Mesendoderm (in vitro differentiated cells): ENCODE results near the gene RANBP6. TPM values are rescaled to one million over a fixed set of nuclear protein-coding genes. Genes with fewer than 3 reads are reported as not detected.
"Not testable (repeated sequence)": the region's sequence is repeated elsewhere in the genome, so short reads cannot be mapped to it uniquely, and the experiment has no call there.

Source experiments
- DNase-seq: peaks from one replicate; pipeline ENCODE4 v3.0.0; 2013
- H2AK5ac ChIP-seq: 2 replicates; pipeline ENCODE4 v1.6.1; 2013; ENCODE audit warnings: low read length, inconsistent platforms
- H2BK120ac ChIP-seq: 2 replicates; pipeline ENCODE4 v1.6.1; 2013; ENCODE audit warnings: low read depth, mild to moderate bottlenecking, low read length, moderate library complexity, mixed read lengths
- H2BK15ac ChIP-seq: replicated peaks from 2 replicates; pipeline ENCODE4 v1.6.1; 2013; ENCODE audit warnings: low read depth, mild to moderate bottlenecking, moderate library complexity
- H2BK5ac ChIP-seq: 2 replicates; pipeline ENCODE4 v1.6.1; 2013; ENCODE audit warnings: low read length, inconsistent platforms
- H3K18ac ChIP-seq: 2 replicates; pipeline ENCODE4 v1.6.1; 2013; ENCODE audit warnings: mild to moderate bottlenecking, low read length, mixed read lengths
- H3K23ac ChIP-seq: one replicate; pipeline ENCODE4 v1.6.1; 2013; ENCODE audit warnings: low read length
- H3K27ac ChIP-seq: 2 replicates; pipeline ENCODE4 v1.5.1; 2013; ENCODE audit warnings: low read depth, mild to moderate bottlenecking, inconsistent platforms, low read length, moderate library complexity
- H3K27me3 ChIP-seq: 2 replicates; pipeline ENCODE4 v1.6.1; 2013; ENCODE audit warnings: low read length, control low read depth, mild to moderate bottlenecking, inconsistent platforms; ENCODE audit not compliant: insufficient read depth, poor library complexity
- H3K36me3 ChIP-seq: 2 replicates; pipeline ENCODE4 v1.6.1; 2013; ENCODE audit warnings: low read length, inconsistent platforms; ENCODE audit not compliant: control insufficient read depth, insufficient read depth
- H3K4ac ChIP-seq: one replicate; pipeline ENCODE4 v1.6.1; 2013; ENCODE audit warnings: low read depth, mild to moderate bottlenecking, low read length, moderate library complexity
- H3K4me1 ChIP-seq: 2 replicates; pipeline ENCODE4 v1.6.1; 2013; ENCODE audit warnings: low read depth, low read length, inconsistent platforms; ENCODE audit not compliant: control insufficient read depth
- H3K4me2 ChIP-seq: 2 replicates; pipeline ENCODE4 v1.6.1; 2013; ENCODE audit warnings: low read length
- H3K4me3 ChIP-seq: 2 replicates; pipeline ENCODE4 v1.5.1; 2013; ENCODE audit warnings: mild to moderate bottlenecking, low read length
- H3K56ac ChIP-seq: one replicate; pipeline ENCODE4 v1.6.1; 2013; ENCODE audit warnings: low read length
- H3K79me1 ChIP-seq: 2 replicates; pipeline ENCODE4 v1.6.1; 2013; ENCODE audit warnings: low read length, inconsistent platforms
- H3K79me2 ChIP-seq: 2 replicates; pipeline ENCODE4 v1.6.1; 2013; ENCODE audit warnings: mild to moderate bottlenecking, low read length; ENCODE audit not compliant: control insufficient read depth, insufficient read depth
- H3K9ac ChIP-seq: 2 replicates; pipeline ENCODE4 v1.6.1; 2013; ENCODE audit warnings: low read length, inconsistent platforms
- H4K5ac ChIP-seq: one replicate; pipeline ENCODE4 v1.6.1; 2013; ENCODE audit warnings: low read length
- H4K8ac ChIP-seq: one replicate; pipeline ENCODE4 v1.6.1; 2013; ENCODE audit warnings: low read depth, mild to moderate bottlenecking, control low read depth, low read length, moderate library complexity
- WGBS: extraction: QIAGEN DNeasy Blood & Tissue Kit; methylation state at CpG from one replicate; pipeline ENCODE4 v1.1.7; 2013; ENCODE audit warnings: low lambda C conversion rate, missing lambda C conversion rate; ENCODE audit not compliant: insufficient coverage; ENCODE audit errors: extremely low coverage; 5-methylcytosine and 5-hydroxymethylcytosine counted together
- polyA plus RNA-seq, 2 experiments: library from polyadenylated mRNA; stranded (reverse); fragments of 200-250 nt; gene quantifications; one replicate each; pipeline ENCODE4 v1.2.3, GENCODE V29; 2013

RANBP6 gene
- polyA plus RNA-seq (2013, experiment 1 of 2), result 12.7 TPM
- 13.0 TPM for polyA plus RNA-seq (2013, experiment 2 of 2)

DNA sequence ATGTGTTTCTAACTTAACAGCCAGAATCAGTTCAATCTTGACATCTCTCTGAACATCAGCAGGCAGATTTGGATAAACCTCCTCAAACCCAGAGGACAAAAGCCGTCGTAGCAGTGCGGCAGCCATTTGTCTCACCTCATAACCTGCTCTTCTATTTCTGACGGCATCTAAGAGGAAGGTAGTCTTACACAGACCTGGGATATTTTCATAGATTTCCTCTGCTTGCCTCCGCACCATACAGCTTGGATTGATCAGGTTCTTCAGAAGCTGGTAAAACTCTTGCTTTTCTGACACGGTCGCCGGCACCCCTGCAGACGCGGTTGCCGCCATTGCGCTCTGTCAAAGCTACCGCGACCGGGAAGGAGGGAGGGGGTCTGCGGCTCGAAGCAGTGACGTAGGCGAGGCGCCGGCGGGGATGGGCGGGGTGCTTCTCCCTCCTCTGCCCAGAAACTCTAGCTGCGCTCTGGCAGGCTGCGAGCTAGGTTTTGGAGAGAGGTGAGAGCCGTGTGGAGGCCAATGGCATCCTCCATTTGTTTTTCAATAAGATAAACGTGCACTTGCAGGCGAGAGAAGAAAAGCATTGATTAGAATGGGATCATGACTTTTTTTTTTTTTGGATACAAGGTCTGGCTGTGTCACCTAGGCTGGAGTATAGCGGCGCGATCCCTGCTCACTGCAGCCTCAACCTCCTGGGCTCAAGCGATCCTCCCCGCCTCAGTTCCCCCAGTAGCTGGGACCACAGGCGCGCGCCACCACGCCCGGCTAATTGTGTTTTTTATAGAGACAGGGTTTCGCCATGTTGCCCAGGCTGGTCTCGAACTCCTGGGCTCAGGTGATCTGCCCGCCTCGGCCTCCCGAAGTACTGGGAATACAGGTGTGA lies at the start of gene RANBP6:
TSS of gene RANBP6 (minus strand) at position 347 of the 880 bp plus-strand sequence. CDS start at position 330, 17 bp downstream.
- Histone ChIP-seq H2BK5ac (no peak within 1 kb of the TSS), H2AK5ac (no peak within 1 kb of the TSS), H3K4ac (peak within 1 kb of the TSS; percentile 10), H3K4me2 (peak within 1 kb of the TSS; percentile 95), H3K9ac (peak within 1 kb of the TSS; percentile 70), H4K5ac (peak within 1 kb of the TSS; percentile 82), H4K8ac (peak within 1 kb of the TSS; percentile 97), H3K18ac (peak within 1 kb of the TSS; percentile 34), H3K79me1 (peaks cover 10% of the 10 kb centered on the region), H3K23ac (no peak within 1 kb of the TSS), H2BK120ac (no peak within 1 kb of the TSS), H3K4me1 (peaks cover 9% of the 10 kb centered on the region), H3K27ac (peak within 1 kb of the TSS; percentile 22), H3K56ac (peak within 1 kb of the TSS; percentile 97), H3K27me3 (no peaks in the 10 kb centered on the region), H2BK15ac (no peak within 1 kb of the TSS), H3K36me3 (no peaks in the 10 kb centered on the region), H3K79me2 (peaks cover 34% of the 10 kb centered on the region), H3K4me3 (peak within 1 kb of the TSS; percentile 75)
- peak; percentile 94 for DNase-seq
- no CpG with 5 or more reads among the region's 43 CpGs for WGBS

DNA sequence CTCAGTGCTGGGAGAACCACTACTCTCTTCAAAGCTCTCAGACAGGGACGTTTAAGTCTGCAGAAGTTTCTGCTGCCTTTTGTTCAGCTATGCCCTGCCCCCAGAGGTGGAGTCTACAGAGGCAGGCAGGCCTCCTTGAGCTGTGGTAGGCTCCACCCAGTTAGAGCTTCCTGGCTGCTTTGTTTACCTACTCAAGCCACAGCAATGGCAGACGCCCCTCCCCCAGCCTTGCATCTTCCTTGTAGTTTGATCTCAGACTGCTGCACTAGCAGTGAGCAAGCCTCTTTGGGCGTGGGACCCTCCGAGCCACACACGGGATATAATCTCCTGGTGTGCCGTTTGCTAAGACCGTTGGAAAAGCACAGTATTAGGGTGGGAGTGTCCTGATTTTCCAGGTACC lies 47.7 kb upstream of the RANBP6 start:
- not testable (repeated sequence) for H3K27ac ChIP-seq, H3K4ac ChIP-seq, H2BK120ac ChIP-seq, H3K79me1 ChIP-seq, H3K4me1 ChIP-seq, H3K18ac ChIP-seq, H2BK15ac ChIP-seq, H3K9ac ChIP-seq, H3K27me3 ChIP-seq, H3K23ac ChIP-seq, H4K5ac ChIP-seq, DNase-seq, H3K4me2 ChIP-seq, H3K36me3 ChIP-seq, H2AK5ac ChIP-seq, H3K79me2 ChIP-seq, H3K4me3 ChIP-seq, H2BK5ac ChIP-seq, H3K56ac ChIP-seq, H4K8ac ChIP-seq
- no CpG with 5 or more reads among the region's 7 CpGs for WGBS

DNA sequence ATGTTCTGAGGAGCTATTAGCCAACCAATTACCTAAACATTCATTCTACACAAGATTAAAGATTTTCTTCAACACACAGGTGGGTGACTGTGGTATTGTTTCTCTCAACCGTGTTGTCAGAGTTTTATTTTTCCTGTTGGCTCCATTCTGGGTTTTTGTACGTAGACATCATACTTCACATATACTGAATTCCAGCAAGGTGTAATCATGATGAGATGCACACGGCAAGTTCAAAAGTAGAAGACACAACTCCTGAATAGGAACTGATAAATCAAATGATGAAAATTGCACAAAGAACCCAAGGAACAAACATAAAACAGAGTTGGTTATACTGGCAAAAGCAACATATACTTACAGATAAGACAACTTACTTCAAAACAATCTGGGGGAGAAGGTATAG lies 40.2 kb upstream of the RANBP6 start:
- Histone ChIP-seq H3K4ac (no peak overlapping the region), H3K56ac (no peak overlapping the region), H4K5ac (no peak overlapping the region), H3K79me2 (no peaks in the 10 kb centered on the region), H3K36me3 (no peaks in the 10 kb centered on the region), H2BK15ac (no peak overlapping the region), H3K4me1 (no peaks in the 10 kb centered on the region), H4K8ac (no peak overlapping the region), H3K4me2 (no peak overlapping the region), H3K27me3 (no peaks in the 10 kb centered on the region), H3K27ac (no peak overlapping the region), H3K23ac (no peak overlapping the region), H2AK5ac (no peak overlapping the region), H3K18ac (no peak overlapping the region), H3K4me3 (no peak overlapping the region), H2BK5ac (no peak overlapping the region), H3K9ac (no peak overlapping the region), H2BK120ac (no peak overlapping the region), H3K79me1 (no peaks in the 10 kb centered on the region)
- no peak for DNase-seq
- no CpG with 5 or more reads among the region's 3 CpGs for WGBS

DNA sequence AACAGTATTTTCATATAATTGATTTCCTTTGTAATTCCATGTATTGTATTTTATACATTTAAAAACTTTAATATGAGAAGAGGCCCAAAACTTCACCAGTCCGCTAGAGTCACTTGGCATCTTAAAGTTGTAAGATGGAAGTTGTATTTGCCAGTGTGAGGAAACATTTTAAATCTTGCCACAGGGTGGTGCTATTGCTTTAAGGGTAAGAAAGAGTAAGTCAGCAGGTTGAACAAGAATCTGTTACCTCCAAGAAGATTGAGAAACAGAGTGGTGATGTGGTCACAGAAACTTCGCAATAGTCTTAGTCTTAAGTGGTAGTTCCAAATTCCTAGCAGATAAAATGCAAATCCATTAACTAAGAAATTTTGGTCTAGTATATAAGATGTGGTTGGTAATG lies 39.8 kb upstream of the RANBP6 start:
- Histone ChIP-seq H2AK5ac (no peak overlapping the region), H3K27me3 (no peaks in the 10 kb centered on the region), H3K23ac (no peak overlapping the region), H3K9ac (no peak overlapping the region), H3K36me3 (no peaks in the 10 kb centered on the region), H3K79me1 (no peaks in the 10 kb centered on the region), H3K79me2 (no peaks in the 10 kb centered on the region), H3K27ac (no peak overlapping the region), H3K4me1 (no peaks in the 10 kb centered on the region), H3K56ac (no peak overlapping the region), H3K18ac (no peak overlapping the region), H2BK15ac (no peak overlapping the region), H4K8ac (no peak overlapping the region), H4K5ac (no peak overlapping the region), H3K4ac (no peak overlapping the region), H3K4me3 (no peak overlapping the region), H3K4me2 (no peak overlapping the region), H2BK120ac (no peak overlapping the region), H2BK5ac (no peak overlapping the region)
- no CpG with 5 or more reads among the region's 2 CpGs for WGBS
- DNase-seq, result peak; percentile 93

DNA sequence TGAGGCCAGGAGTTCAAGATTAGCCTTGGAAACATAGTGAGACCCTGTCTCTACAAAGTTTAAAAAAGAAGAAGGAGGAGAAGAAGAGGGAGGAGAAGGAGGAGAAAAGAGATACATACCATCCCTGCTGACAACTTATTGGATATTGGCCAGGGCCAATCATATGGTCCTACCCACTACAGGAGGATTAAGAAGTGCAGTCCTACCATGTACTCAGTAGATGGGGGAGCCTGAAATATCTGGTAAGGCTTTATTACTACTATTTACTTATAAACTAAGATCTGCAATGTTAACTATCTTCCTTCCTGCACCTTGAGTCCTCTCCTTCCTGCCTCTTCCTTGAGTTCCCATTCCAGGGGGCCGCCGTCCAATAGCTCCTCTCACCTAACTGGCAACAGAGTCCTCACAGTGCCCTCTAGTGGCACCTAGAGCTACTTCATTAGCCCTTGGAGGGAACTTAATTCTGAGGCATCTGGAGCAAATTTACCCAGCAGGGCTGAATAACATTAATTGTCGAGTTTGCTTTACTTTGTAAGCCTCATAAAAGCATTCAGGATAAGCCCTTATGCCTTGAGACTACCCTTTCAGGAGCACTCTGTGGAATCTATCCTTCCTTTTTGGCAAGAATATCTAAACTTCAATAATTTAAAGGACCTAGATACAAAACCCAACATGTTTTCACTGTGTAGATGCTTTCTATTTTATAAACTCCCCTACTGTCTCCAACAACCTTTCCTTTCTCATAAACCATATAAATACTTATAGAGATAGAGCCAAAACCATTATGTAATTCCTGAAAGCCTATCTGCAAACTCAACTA lies 39.1 kb upstream of the RANBP6 start:
- Histone ChIP-seq H3K27me3 (no peaks in the 10 kb centered on the region), H3K36me3 (no peaks in the 10 kb centered on the region), H3K27ac (no peak overlapping the region), H3K4me2 (no peak overlapping the region), H3K23ac (no peak overlapping the region), H2BK15ac (no peak overlapping the region), H3K9ac (no peak overlapping the region), H4K5ac (no peak overlapping the region), H4K8ac (no peak overlapping the region), H3K4me3 (no peak overlapping the region), H2AK5ac (no peak overlapping the region), H3K4ac (no peak overlapping the region), H3K79me1 (no peaks in the 10 kb centered on the region), H3K4me1 (no peaks in the 10 kb centered on the region), H3K18ac (no peak overlapping the region), H3K56ac (no peak overlapping the region), H2BK5ac (no peak overlapping the region), H3K79me2 (no peaks in the 10 kb centered on the region), H2BK120ac (no peak overlapping the region)
- peak; percentile 92 for DNase-seq
- no CpG with 5 or more reads among the region's 3 CpGs for WGBS
